SK-N-SH (cell line): ENCODE data around the gene TMX1. TPM values are rescaled to one million over a fixed set of nuclear protein-coding genes. Genes with fewer than 3 reads are reported as not detected.

Experiments used
- CTCF ChIA-PET: fragments of 300-600, 350-600 bp; formaldehyde crosslinking; extraction: SDS; loops from one replicate; lab custom pipeline; 2021; lab: Yijun Ruan, JAX
- POLR2A ChIA-PET: fragments of 350-600 bp; sonication (Branson Sonifier 250); formaldehyde crosslinking; extraction: SDS; loops from one replicate; lab custom pipeline; 2020; ENCODE audit warnings: antibody characterized with exemption, inconsistent platforms; lab: Yijun Ruan, JAX
- DNase-seq: peaks from one replicate; pipeline ENCODE4 v3.0.0; 2012
- H2AFZ ChIP-seq: fragments of 200-600 bp; sonication (generic); 2 replicates; pipeline ENCODE4 v1.8.1; 2016; ENCODE audit warnings: antibody characterized with exemption, mild to moderate bottlenecking, low read depth
- H3F3A ChIP-seq: fragments of 200-600 bp; sonication (generic); replicated peaks from 2 replicates; pipeline ENCODE3; 2016; ENCODE audit warnings: antibody characterized with exemption, mild to moderate bottlenecking; ENCODE audit not compliant: insufficient read depth
- H3K27ac ChIP-seq, 2 experiments: fragments of 200-500 bp in 1 of 2; fragments of 200-600 bp in 1 of 2; sonication (Bioruptor generic) in 1 of 2; sonication (generic), shearing (Covaris generic) in 1 of 2; 2 replicates each; pipeline versions ENCODE4 v1.5.1 to v1.6.1; 2014 to 2016; ENCODE audit warnings: low read depth in 2 of 2, inconsistent platforms in 1 of 2, low read length in 1 of 2, mild to moderate bottlenecking in 1 of 2, mixed read lengths in 1 of 2
- H3K27me3 ChIP-seq: fragments of 200-600 bp; sonication (generic), shearing (Covaris generic); 2 replicates; pipeline ENCODE4 v1.6.1; 2016; ENCODE audit warnings: mixed run types; ENCODE audit not compliant: insufficient read depth
- H3K36me3 ChIP-seq, 2 experiments: fragments of 200-500 bp in 1 of 2; fragments of 200-600 bp in 1 of 2; sonication (Bioruptor generic) in 1 of 2; sonication (generic) in 1 of 2; replicated peaks in 1 of 2; 2 replicates each; pipeline versions ENCODE3 to v1.5.1; 2014 to 2016; ENCODE audit warnings: low read length in 1 of 2, mild to moderate bottlenecking in 1 of 2; ENCODE audit not compliant: insufficient read depth in 2 of 2, control insufficient read depth in 1 of 2
- H3K4me1 ChIP-seq, 2 experiments: fragments of 200-500 bp in 1 of 2; fragments of 200-600 bp in 1 of 2; sonication (Bioruptor generic) in 1 of 2; sonication (generic), shearing (Covaris generic) in 1 of 2; 2 replicates each; pipeline versions ENCODE4 v1.5.1 to v1.6.1; 2014 to 2016; ENCODE audit warnings: low read depth in 1 of 2, low read length in 1 of 2, mixed run types in 1 of 2; ENCODE audit not compliant: insufficient read depth in 2 of 2, control insufficient read depth in 1 of 2
- H3K4me2 ChIP-seq: fragments of 200-600 bp; sonication (generic), shearing (Covaris generic); 2 replicates; pipeline ENCODE4 v1.6.1; 2017; ENCODE audit warnings: mixed run types
- H3K4me3 ChIP-seq, 2 experiments: fragments of 200-500 bp in 1 of 2; fragments of 200-600 bp in 1 of 2; sonication (Bioruptor generic) in 1 of 2; sonication (generic), shearing (Covaris generic) in 1 of 2; 2 replicates each; pipeline versions ENCODE4 v1.5.1 to v1.8.1; 2014 to 2016; ENCODE audit warnings: low read depth in 2 of 2, inconsistent platforms in 1 of 2, low read length in 1 of 2, mild to moderate bottlenecking in 1 of 2, mixed read lengths in 1 of 2, moderate library complexity in 1 of 2
- H3K79me2 ChIP-seq: fragments of 200-600 bp; sonication (generic); 2 replicates; pipeline ENCODE4 v1.8.1; 2017; ENCODE audit warnings: mild to moderate bottlenecking; ENCODE audit not compliant: insufficient read depth
- H3K9ac ChIP-seq: fragments of 200-600 bp; sonication (generic); 2 replicates; pipeline ENCODE4 v1.6.1; 2017; ENCODE audit warnings: mixed run types
- H3K9me2 ChIP-seq: fragments of 200-600 bp; sonication (generic); 2 replicates; pipeline ENCODE4 v1.6.1; 2017; ENCODE audit warnings: mixed run types
- H3K9me3 ChIP-seq: fragments of 200-600 bp; sonication (generic); 2 replicates; pipeline ENCODE4 v1.6.1; 2017; ENCODE audit warnings: mixed run types, mild to moderate bottlenecking, moderate library complexity
- H4K20me1 ChIP-seq: fragments of 200-600 bp; sonication (generic); 2 replicates; pipeline ENCODE4 v1.6.1; 2017; ENCODE audit warnings: mild to moderate bottlenecking, mixed run types; ENCODE audit not compliant: insufficient read depth
- CHD2 ChIP-seq: fragments of 150-350 bp; IDR thresholded peaks from 2 replicates; pipeline ENCODE4 v1.6.1; 2018; ENCODE audit warnings: low read length; ENCODE audit not compliant: partially characterized antibody
- ELF1 ChIP-seq: IDR thresholded peaks from 2 replicates; pipeline ENCODE4 v1.4.0; 2012
- EZH2phosphoT487 ChIP-seq: fragments of 200-600 bp; sonication (generic); IDR thresholded peaks from 2 replicates; pipeline ENCODE4 v1.6.1; 2017; ENCODE audit warnings: low read depth, mixed run types, mild to moderate bottlenecking, antibody characterized with exemption, moderate library complexity, borderline replicate concordance
- GABPA ChIP-seq: IDR thresholded peaks from 2 replicates; pipeline ENCODE4 v1.4.0; 2012; ENCODE audit warnings: low read depth, mild to moderate bottlenecking
- JUND ChIP-seq: IDR thresholded peaks from 2 replicates; pipeline ENCODE4 v1.4.0; 2012
- MXI1 ChIP-seq: IDR thresholded peaks from 2 replicates; pipeline ENCODE4 v1.6.1; 2012; ENCODE audit warnings: mild to moderate bottlenecking, low read depth, low read length, improper control_type of control experiment
- NFIC ChIP-seq: IDR thresholded peaks from 2 replicates; pipeline ENCODE4 v1.4.0; 2012; ENCODE audit warnings: borderline replicate concordance
- NRF1 ChIP-seq: IDR thresholded peaks from 2 replicates; pipeline ENCODE4 v1.6.1; 2012; ENCODE audit warnings: low read depth, mild to moderate bottlenecking, low read length
- POLR2AphosphoS5 ChIP-seq: IDR thresholded peaks from 2 replicates; pipeline ENCODE4 v1.6.1; 2012; ENCODE audit warnings: low read depth, low read length
- RAD21 ChIP-seq: IDR thresholded peaks from 2 replicates; pipeline ENCODE4 v1.6.1; 2012; ENCODE audit warnings: mild to moderate bottlenecking, low read length
- RCOR1 ChIP-seq: fragments of 150-350 bp; IDR thresholded peaks from 2 replicates; pipeline ENCODE4 v1.6.1; 2017; ENCODE audit warnings: antibody characterized with exemption, low read length
- SIN3A ChIP-seq: IDR thresholded peaks from 2 replicates; pipeline ENCODE4 v1.6.1; 2012; ENCODE audit warnings: low read depth, mild to moderate bottlenecking, low read length, moderate library complexity, borderline replicate concordance
- SMC3 ChIP-seq: IDR thresholded peaks from 2 replicates; pipeline ENCODE4 v1.6.1; 2012; ENCODE audit warnings: low read depth, low read length, improper control_type of control experiment
- TCF12 ChIP-seq: IDR thresholded peaks from 2 replicates; pipeline ENCODE4 v1.4.0; 2012
- TEAD4 ChIP-seq: IDR thresholded peaks from 2 replicates; pipeline ENCODE4 v1.4.0; 2012; ENCODE audit warnings: mild to moderate bottlenecking, borderline replicate concordance; ENCODE audit not compliant: insufficient read depth
- YY1 ChIP-seq: IDR thresholded peaks from 2 replicates; pipeline ENCODE4 v1.4.0; 2012; ENCODE audit warnings: low read depth, mild to moderate bottlenecking
- WGBS: methylation state at CpG from one replicate; pipeline ENCODE4 v1.1.6; 2017; ENCODE audit warnings: low lambda C conversion rate; 5-methylcytosine and 5-hydroxymethylcytosine counted together
- polyA plus RNA-seq, 3 experiments: library from polyadenylated mRNA; depleted of rRNA; stranded (reverse); fragments of >200 nt; gene quantifications; 2 replicates each; pipeline ENCODE4 v1.2.3, GENCODE V29; 2012
- TF ChIP-seq, protein P1 (sequence below): IDR thresholded peaks from 2 replicates; pipeline ENCODE4 v1.4.0; 2012; ENCODE audit warnings: low read depth, borderline replicate concordance
- TF ChIP-seq, protein P2 (sequence below): IDR thresholded peaks from 2 replicates; pipeline ENCODE4 v1.4.0; 2012; ENCODE audit warnings: low read depth
- TF ChIP-seq, protein P3 (sequence below): IDR thresholded peaks from 2 replicates; pipeline ENCODE4; 2012
- TF ChIP-seq, protein P4 (sequence below): IDR thresholded peaks from 2 replicates; pipeline ENCODE4 v1.6.1; 2012; ENCODE audit warnings: mild to moderate bottlenecking, low read depth, low read length, moderate library complexity

The TMX1 gene
- polyA plus RNA-seq, 1 of the 3 experiments (the other 2 are of a cell fraction), result 16.1 TPM

DNA sequence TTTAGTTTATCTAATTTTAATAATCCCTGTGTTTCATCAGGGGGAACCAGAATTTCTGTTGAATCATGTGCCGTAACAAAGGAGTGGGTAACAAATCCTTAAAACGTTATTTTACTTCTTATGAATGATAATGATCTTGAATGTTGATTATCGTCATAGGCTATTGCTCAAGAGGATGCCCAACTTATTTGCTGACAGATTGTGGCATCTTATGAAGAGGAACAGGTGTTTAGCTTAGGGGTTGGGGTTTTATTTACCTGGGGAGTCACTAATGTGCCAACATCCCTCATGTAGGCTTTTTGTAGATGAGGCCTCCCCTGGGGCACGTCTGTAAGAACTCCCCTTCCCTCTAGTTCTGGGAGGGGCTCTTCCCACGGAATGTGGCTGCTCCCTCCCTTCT lies 32.4 kb upstream of the TMX1 start:
- Histone ChIP-seq H4K20me1 (no peaks in the 10 kb centered on the region), H3K4me1 (peaks cover 0 to 26% of the 10 kb centered on the region in 2 experiments; a peak in 2 of 4 replicates), H3F3A (no peaks in the 10 kb centered on the region), H3K9me2 (no peaks in the 10 kb centered on the region), H3K4me2 (no peak overlapping the region), H3K4me3 (no peak overlapping the region), H3K27ac (no peak overlapping the region), H3K27me3 (no peaks in the 10 kb centered on the region), H3K36me3 (no peaks in the 10 kb centered on the region), H3K9ac (no peak overlapping the region), H3K9me3 (no peaks in the 10 kb centered on the region), H2AFZ (no peak overlapping the region), H3K79me2 (no peaks in the 10 kb centered on the region)
- WGBS, result 54% methylated on average over 5 of the region's 5 CpGs
- ChIA-PET CTCF (interaction anchor here (5.6 kb wide), 1 partner anchor 11 kb away, joined by 17 read pairs; no protein-coding TSS in a partner anchor), POLR2A (interaction anchor here (0.6 kb wide), 1 partner anchor 94 kb away, joined by 4 read pairs; no protein-coding TSS in a partner anchor)
- TF ChIP-seq GABPA, result no peak
- no peak for TF ChIP-seq EZH2phosphoT487
- TF ChIP-seq, protein P1, sequence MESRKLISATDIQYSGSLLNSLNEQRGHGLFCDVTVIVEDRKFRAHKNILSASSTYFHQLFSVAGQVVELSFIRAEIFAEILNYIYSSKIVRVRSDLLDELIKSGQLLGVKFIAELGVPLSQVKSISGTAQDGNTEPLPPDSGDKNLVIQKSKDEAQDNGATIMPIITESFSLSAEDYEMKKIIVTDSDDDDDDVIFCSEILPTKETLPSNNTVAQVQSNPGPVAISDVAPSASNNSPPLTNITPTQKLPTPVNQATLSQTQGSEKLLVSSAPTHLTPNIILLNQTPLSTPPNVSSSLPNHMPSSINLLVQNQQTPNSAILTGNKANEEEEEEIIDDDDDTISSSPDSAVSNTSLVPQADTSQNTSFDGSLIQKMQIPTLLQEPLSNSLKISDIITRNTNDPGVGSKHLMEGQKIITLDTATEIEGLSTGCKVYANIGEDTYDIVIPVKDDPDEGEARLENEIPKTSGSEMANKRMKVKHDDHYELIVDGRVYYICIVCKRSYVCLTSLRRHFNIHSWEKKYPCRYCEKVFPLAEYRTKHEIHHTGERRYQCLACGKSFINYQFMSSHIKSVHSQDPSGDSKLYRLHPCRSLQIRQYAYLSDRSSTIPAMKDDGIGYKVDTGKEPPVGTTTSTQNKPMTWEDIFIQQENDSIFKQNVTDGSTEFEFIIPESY, result no peak
- no peak for TF ChIP-seq RAD21
- TF ChIP-seq, protein P2, sequence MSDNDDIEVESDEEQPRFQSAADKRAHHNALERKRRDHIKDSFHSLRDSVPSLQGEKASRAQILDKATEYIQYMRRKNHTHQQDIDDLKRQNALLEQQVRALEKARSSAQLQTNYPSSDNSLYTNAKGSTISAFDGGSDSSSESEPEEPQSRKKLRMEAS, result no peak
- TF ChIP-seq POLR2AphosphoS5, result no peak
- TF ChIP-seq TEAD4, result no peak
- TF ChIP-seq TCF12, result no peak
- TF ChIP-seq MXI1, result no peak
- TF ChIP-seq CHD2, result no peak
- TF ChIP-seq, protein P3, sequence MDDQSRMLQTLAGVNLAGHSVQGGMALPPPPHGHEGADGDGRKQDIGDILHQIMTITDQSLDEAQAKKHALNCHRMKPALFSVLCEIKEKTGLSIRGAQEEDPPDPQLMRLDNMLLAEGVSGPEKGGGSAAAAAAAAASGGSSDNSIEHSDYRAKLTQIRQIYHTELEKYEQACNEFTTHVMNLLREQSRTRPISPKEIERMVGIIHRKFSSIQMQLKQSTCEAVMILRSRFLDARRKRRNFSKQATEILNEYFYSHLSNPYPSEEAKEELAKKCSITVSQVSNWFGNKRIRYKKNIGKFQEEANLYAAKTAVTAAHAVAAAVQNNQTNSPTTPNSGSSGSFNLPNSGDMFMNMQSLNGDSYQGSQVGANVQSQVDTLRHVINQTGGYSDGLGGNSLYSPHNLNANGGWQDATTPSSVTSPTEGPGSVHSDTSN, result no peak
- TF ChIP-seq JUND, result no peak
- no peak for DNase-seq

DNA sequence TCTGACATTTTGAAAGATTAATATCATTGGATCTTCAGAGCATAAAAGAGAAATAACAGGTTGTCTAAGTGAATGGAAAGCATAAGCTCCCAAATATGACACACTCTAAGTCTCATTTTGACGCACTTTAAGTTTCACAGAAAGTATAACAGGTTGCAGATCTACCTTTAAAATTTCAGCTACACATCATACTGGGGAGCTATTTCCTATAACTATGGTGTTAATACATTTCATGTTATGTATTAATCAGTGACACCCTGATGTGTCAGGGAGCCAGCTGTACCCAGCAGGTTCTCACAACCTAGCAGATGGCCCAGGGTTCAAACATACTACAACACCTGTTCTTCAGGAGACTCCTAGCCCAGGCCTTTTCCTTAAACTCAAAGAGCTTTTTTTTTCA lies 31.1 kb upstream of the TMX1 start:
- no peak for DNase-seq
- Histone ChIP-seq H3K4me3 (no peak overlapping the region), H3K36me3 (no peaks in the 10 kb centered on the region), H3K4me1 (peaks cover 0 to 21% of the 10 kb centered on the region in 2 experiments; a peak in 2 of 4 replicates), H3K79me2 (no peaks in the 10 kb centered on the region), H4K20me1 (no peaks in the 10 kb centered on the region), H3K4me2 (no peak overlapping the region), H3F3A (no peaks in the 10 kb centered on the region), H3K9me2 (no peaks in the 10 kb centered on the region), H3K9me3 (no peaks in the 10 kb centered on the region), H3K27ac (peak overlapping the region in 1 of 2 experiments; percentile 74; a peak in 2 of 4 replicates), H3K27me3 (no peaks in the 10 kb centered on the region), H3K9ac (no peak overlapping the region), H2AFZ (no peak overlapping the region)
- 100% methylated on average over 1 of the region's 1 CpG for WGBS
- ChIA-PET CTCF (interaction anchor here (1.3 to 5.6 kb wide), 4 partner anchors 9 to 254 kb away, joined by 3 to 17 read pairs (median 8); partner anchors contain the start of gene TRIM9), POLR2A (interaction anchor here (0.7 to 1.3 kb wide), 2 partner anchors 10 to 114 kb away, joined by 4 to 5 read pairs; partner anchors contain the start of gene TRIM9)
- TF ChIP-seq NFIC (no peak), RAD21 (no peak), MXI1 (no peak), POLR2AphosphoS5 (no peak), SMC3 (no peak), NRF1 (no peak), SIN3A (no peak), YY1 (no peak), CHD2 (no peak), ELF1 (no peak), RCOR1 (no peak)
- TF ChIP-seq, protein P4, sequence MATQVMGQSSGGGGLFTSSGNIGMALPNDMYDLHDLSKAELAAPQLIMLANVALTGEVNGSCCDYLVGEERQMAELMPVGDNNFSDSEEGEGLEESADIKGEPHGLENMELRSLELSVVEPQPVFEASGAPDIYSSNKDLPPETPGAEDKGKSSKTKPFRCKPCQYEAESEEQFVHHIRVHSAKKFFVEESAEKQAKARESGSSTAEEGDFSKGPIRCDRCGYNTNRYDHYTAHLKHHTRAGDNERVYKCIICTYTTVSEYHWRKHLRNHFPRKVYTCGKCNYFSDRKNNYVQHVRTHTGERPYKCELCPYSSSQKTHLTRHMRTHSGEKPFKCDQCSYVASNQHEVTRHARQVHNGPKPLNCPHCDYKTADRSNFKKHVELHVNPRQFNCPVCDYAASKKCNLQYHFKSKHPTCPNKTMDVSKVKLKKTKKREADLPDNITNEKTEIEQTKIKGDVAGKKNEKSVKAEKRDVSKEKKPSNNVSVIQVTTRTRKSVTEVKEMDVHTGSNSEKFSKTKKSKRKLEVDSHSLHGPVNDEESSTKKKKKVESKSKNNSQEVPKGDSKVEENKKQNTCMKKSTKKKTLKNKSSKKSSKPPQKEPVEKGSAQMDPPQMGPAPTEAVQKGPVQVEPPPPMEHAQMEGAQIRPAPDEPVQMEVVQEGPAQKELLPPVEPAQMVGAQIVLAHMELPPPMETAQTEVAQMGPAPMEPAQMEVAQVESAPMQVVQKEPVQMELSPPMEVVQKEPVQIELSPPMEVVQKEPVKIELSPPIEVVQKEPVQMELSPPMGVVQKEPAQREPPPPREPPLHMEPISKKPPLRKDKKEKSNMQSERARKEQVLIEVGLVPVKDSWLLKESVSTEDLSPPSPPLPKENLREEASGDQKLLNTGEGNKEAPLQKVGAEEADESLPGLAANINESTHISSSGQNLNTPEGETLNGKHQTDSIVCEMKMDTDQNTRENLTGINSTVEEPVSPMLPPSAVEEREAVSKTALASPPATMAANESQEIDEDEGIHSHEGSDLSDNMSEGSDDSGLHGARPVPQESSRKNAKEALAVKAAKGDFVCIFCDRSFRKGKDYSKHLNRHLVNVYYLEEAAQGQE, result no peak
